ENCODE measurements around the gene TMEM115.

DNA sequence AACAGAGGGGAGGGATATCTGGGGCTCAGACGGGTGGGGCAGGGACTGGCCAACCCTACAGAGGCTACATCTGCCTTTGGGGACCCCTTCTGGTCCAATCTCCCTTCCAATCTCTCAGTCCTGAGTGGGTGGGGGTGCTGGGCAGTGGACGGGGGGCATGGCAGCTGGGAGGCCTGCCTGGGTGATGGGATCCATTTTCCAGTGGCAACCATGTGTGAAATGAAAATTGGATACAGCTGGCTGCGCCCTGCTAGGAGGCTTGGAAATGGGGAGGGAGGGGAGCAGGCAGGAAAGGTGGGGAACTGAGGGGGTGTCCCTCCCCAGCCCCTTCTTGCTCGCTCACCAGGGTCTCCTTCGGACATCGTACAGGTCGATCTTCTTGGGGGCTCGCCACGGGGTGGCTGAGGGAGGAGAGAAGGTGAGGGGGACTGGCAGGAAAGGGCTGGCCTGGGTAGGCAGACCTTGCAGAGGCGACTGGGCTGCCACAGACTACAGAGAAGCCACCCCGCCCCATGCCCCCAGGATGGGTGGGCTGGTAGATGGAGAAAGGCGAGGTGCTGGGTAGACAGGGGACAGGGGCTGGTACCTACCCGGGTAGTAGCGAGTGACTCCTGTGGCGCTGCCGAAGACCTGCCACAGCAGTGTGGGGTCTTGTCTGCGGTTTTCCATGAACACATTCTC lies 21.2 kb upstream of the TMEM115 start:
- TF ChIP-seq POLR2A (IDR thresholded peaks at IDR 0.05): no peak
- TF ChIP-seq, protein P1, sequence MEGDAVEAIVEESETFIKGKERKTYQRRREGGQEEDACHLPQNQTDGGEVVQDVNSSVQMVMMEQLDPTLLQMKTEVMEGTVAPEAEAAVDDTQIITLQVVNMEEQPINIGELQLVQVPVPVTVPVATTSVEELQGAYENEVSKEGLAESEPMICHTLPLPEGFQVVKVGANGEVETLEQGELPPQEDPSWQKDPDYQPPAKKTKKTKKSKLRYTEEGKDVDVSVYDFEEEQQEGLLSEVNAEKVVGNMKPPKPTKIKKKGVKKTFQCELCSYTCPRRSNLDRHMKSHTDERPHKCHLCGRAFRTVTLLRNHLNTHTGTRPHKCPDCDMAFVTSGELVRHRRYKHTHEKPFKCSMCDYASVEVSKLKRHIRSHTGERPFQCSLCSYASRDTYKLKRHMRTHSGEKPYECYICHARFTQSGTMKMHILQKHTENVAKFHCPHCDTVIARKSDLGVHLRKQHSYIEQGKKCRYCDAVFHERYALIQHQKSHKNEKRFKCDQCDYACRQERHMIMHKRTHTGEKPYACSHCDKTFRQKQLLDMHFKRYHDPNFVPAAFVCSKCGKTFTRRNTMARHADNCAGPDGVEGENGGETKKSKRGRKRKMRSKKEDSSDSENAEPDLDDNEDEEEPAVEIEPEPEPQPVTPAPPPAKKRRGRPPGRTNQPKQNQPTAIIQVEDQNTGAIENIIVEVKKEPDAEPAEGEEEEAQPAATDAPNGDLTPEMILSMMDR (IDR thresholded peaks at IDR 0.05): no peak

All from right lobe of liver (tissue), 4 donors.